Heart right ventricle (tissue), 16 donors: ENCODE results near the gene SPEN. TPM values are rescaled to one million over a fixed set of nuclear protein-coding genes. Genes with fewer than 3 reads are reported as not detected.

ENCODE experiments used
- ATAC-seq, 8 donors: fragments of 200-7000 bp; cut with Tn5 transposase; one replicate each; pipeline ENCODE4 v1.9.1; 2020; ENCODE audit warnings: mild to moderate bottlenecking in 8 of 8, moderate library complexity in 8 of 8, moderate number of reproducible peaks in 1 of 8
- DNase-seq, 2 donors: peaks; one replicate each; pipeline ENCODE4 v3.0.0-alpha.2; 2020
- H3K27ac ChIP-seq, 10 donors: fragments of 200-600 bp; sonication (generic) in 2 of 10; one replicate each; pipeline versions ENCODE4 v1.5.0 to v1.8.0; 2020 to 2022; ENCODE audit warnings: mild to moderate bottlenecking in 3 of 10
- H3K27me3 ChIP-seq, 7 donors: fragments of 200-600 bp; one replicate each; pipeline ENCODE4 v1.8.0; 2021 to 2022; ENCODE audit warnings: mild to moderate bottlenecking in 2 of 7
- H3K36me3 ChIP-seq, 9 donors: fragments of 200-600 bp; sonication (generic) in 1 of 9; one replicate each; pipeline versions ENCODE4 v1.5.0 to v1.8.0; 2020 to 2022; ENCODE audit warnings: mild to moderate bottlenecking in 2 of 9
- H3K4me1 ChIP-seq, 9 donors: fragments of 200-600 bp; sonication (generic) in 1 of 9; one replicate each; pipeline versions ENCODE4 v1.5.0 to v1.8.0; 2020 to 2022; ENCODE audit warnings: mild to moderate bottlenecking in 4 of 9
- H3K4me3 ChIP-seq, 10 donors: fragments of 200-600 bp; sonication (generic) in 2 of 10; one replicate each; pipeline versions ENCODE4 v1.5.0 to v1.8.0; 2020 to 2022; ENCODE audit warnings: mild to moderate bottlenecking in 7 of 10, moderate library complexity in 2 of 10
- H3K9me3 ChIP-seq, 11 donors: fragments of 200-600 bp in 10 of 11; sonication (generic) in 2 of 11; one replicate each; pipeline versions ENCODE4 v1.5.0 to v1.8.0; 2013 to 2022; ENCODE audit warnings: mild to moderate bottlenecking in 2 of 11, control low read depth in 1 of 11, moderate library complexity in 1 of 11
- CTCF ChIP-seq, 9 donors: fragments of 200-600 bp; sonication (generic) in 2 of 9; IDR thresholded peaks; one replicate each; pipeline versions ENCODE4 v1.5.0 to v1.8.0; 2021 to 2022; ENCODE audit warnings: antibody characterized with exemption in 9 of 9, mild to moderate bottlenecking in 5 of 9, moderate library complexity in 1 of 9
- WGBS, 2 donors: extraction: QIAGEN DNeasy Blood & Tissue Kit; methylation state at CpG; one replicate each; pipeline ENCODE4 v1.1.7; 2013; ENCODE audit warnings: inconsistent platforms in 1 of 2; 5-methylcytosine and 5-hydroxymethylcytosine counted together
- intact Hi-C, 10 donors: fragments of 100-400 bp; cut with DNase I; formaldehyde crosslinking; loops; one replicate each; pipeline versions ENCODE4 v1.11.1 to v1.14.2; 2022
- polyA plus RNA-seq, 2 donors: library from polyadenylated mRNA; stranded (reverse); fragments of 200-250 nt; gene quantifications; one replicate each; pipeline ENCODE4 v1.2.3, GENCODE V29; 2013
- total RNA-seq, 10 donors: library from RNA; stranded (reverse); fragmentation: NEBNext Ultra II Directional in 3 of 10; extraction: Animal tissue kit (Norgen Biotek cat#: 25700) in 3 of 10; gene quantifications; one replicate each; pipeline versions ENCODE4 v1.2.1 to v1.2.4, GENCODE V29; 2021 to 2023
- donor health status: Arrhythmogenic right ventricular cardiomyopathy.
- donor health status: ischemic (EF 13 %, LVEDD 7.1; RV severe dilation, severe dysfunction).
- donor health status: healthy with polysubstance abuse.
- donor health status: DM: no; HTN: yes; CAD: no.
- donor health status: DM: no; HTN: no; CAD: no.
- donor health status: ischemic (EF 25% LVEDD 6.9; RV normal size, moderate dysfunction).
- donor health status: ischemic (EF 25% LVEDD 5.7; RV mildly dilated, moderate dysfunction).
- donor health status: healthy.
- donor health status: DM: yes; HTN: yes; CAD: no.
- donor health status: Ischemic cardiomyopathy.
- donor health status: ischemic (EF 35%, LVEDD 5.7; RV mildly dilated, moderate dysfunction).
- donor health status: nonischemic (EF 11% LVEDD 7.7; RV severe dilation, severe dysfunction).
- donor health status: DM: yes; HTN: yes; CAD: no.
- donor health status: PGD.
- donor health status: ischemic (EF 29% LVEDD 5.4; RV normal size, mild dysfunction).
- donor health status: nonischemic (EF 23%, LVEDD 6.1; RV moderate dilation, normal function).

SPEN gene
- total and polyA plus RNA-seq, 12 donors, result 11.2 to 34.4 (median 27.1) TPM

DNA sequence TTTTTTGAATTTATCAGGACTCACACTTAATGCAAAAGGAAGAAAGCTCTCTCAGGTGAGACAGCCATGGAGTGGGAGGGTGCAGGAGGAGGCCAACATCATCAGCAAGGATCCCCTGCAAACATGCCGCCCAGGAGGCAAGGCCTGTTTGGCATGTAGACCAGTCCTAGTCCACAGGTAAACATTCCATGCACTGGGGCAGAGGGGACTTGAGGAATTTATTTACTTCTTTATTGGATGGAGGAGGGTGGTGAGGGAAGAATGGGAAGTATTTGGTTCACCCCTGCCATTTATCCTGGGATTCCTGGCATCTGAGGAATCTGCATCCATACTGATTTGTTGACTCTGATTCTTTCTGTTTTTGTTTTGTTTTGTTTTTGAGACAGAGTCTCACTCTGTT is 38.6 kb upstream of the SPEN start:
- DNase-seq (no peak), ATAC-seq (no peak)
- no peak for TF ChIP-seq CTCF (IDR thresholded peaks at IDR 0.05)
- no peaks in the 10 kb centered on the region for H3K27me3 ChIP-seq
- intact Hi-C loops, result no loop called here
- H3K4me1 ChIP-seq, result no peaks in the 10 kb centered on the region
- H3K27ac ChIP-seq, result no peak overlapping the region
- H3K9me3 ChIP-seq, result no peaks in the 10 kb centered on the region
- 86 to 97% methylated on average over 1 of the region's 1 CpG for WGBS, 2 donors
- H3K36me3 ChIP-seq, result no peaks in the 10 kb centered on the region
- H3K4me3 ChIP-seq, result no peak overlapping the region

DNA sequence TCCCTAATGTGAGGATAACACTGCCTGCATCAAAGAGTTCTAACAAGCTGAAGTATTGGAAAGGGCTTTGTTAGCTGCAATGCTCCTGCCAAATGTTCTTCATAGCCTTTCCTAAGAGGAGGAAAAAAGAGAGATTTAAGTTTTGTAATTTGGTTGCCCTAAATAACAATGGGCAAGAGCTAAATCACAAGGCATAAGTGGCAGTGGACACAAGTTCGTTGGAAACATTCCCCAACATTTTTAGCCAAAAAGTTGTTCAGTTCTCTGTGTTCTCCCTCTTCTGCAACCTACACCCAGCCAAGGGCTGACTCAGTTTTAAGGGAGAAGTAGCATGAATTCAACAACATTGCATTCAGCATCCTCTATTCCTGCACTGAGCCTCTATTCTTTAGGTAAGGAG is 37.4 kb upstream of the SPEN start:
- DNase-seq (no peak), ATAC-seq (no peak)
- Histone ChIP-seq H3K27ac (no peak overlapping the region), H3K9me3 (no peaks in the 10 kb centered on the region), H3K4me3 (no peak overlapping the region), H3K27me3 (no peaks in the 10 kb centered on the region), H3K4me1 (no peaks in the 10 kb centered on the region), H3K36me3 (no peaks in the 10 kb centered on the region)
- intact Hi-C loops, result loop anchor here in 4 of 10 donors (5.0 to 10.0 kb wide), 2 partner anchors 115 to 182 kb away; no protein-coding TSS in a partner anchor
- WGBS, 2 donors, result 55 to 69% methylated on average over 1 of the region's 1 CpG
- TF ChIP-seq CTCF (IDR thresholded peaks at IDR 0.05), result no peak

GRCh38 chr1:15816674-15817073 is 30.8 kb upstream of the SPEN start:
- Histone ChIP-seq H3K4me3 (no peak overlapping the region), H3K27me3 (no peaks in the 10 kb centered on the region), H3K27ac (no peak overlapping the region), H3K9me3 (no peaks in the 10 kb centered on the region), H3K4me1 (peaks cover 0 to 14% (median 6%) of the 10 kb centered on the region in 9 donors), H3K36me3 (no peaks in the 10 kb centered on the region)
- no peak for TF ChIP-seq CTCF (IDR thresholded peaks at IDR 0.05)
- intact Hi-C loops, result loop anchor here in 5 of 10 donors (2.0 to 10.0 kb wide), 3 partner anchors 108 to 176 kb away; no protein-coding TSS in a partner anchor
- DNase-seq (no peak), ATAC-seq (no peak)
- 92 to 93% methylated on average over 5 of the region's 5 CpGs for WGBS, 2 donors

- no peak for TF ChIP-seq CTCF (IDR thresholded peaks at IDR 0.05)
- Histone ChIP-seq H3K36me3 (no peaks in the 10 kb centered on the region), H3K4me1 (peaks cover 0 to 12% (median 5%) of the 10 kb centered on the region in 9 donors), H3K27me3 (no peaks in the 10 kb centered on the region), H3K9me3 (no peaks in the 10 kb centered on the region), H3K27ac (no peak overlapping the region), H3K4me3 (no peak overlapping the region)
- no peak for DNase-seq
- 97% methylated on average over 3 of the region's 3 CpGs for WGBS, 2 donors
- ATAC-seq, result no peak
- intact Hi-C loops, result loop anchor here in 2 of 10 donors (5.0 to 10.0 kb wide), 2 partner anchors 82 to 144 kb away; no protein-coding TSS in a partner anchor
These were observed 27.0 kb upstream of the SPEN start for GRCh38 chr1:15820478-15820877.
